Daoy (cell line): ENCODE measurements around the gene FAM98B. TPM values are rescaled to one million over a fixed set of nuclear protein-coding genes. Genes with fewer than 3 reads are reported as not detected.

Experiments used
- DNase-seq: peaks from one replicate; pipeline ENCODE4 v3.0.0-alpha.2; 2015; ENCODE audit warnings: low read depth
- total RNA-seq: library from RNA; depleted of rRNA; stranded (reverse); fragments of >200 nt; shearing (Covaris generic); gene quantifications from 2 replicates; pipeline ENCODE4 v1.2.3, GENCODE V29; 2014

Gene FAM98B
- total RNA-seq, 1 experiment from 2014 or later, result 7.1 TPM

DNA sequence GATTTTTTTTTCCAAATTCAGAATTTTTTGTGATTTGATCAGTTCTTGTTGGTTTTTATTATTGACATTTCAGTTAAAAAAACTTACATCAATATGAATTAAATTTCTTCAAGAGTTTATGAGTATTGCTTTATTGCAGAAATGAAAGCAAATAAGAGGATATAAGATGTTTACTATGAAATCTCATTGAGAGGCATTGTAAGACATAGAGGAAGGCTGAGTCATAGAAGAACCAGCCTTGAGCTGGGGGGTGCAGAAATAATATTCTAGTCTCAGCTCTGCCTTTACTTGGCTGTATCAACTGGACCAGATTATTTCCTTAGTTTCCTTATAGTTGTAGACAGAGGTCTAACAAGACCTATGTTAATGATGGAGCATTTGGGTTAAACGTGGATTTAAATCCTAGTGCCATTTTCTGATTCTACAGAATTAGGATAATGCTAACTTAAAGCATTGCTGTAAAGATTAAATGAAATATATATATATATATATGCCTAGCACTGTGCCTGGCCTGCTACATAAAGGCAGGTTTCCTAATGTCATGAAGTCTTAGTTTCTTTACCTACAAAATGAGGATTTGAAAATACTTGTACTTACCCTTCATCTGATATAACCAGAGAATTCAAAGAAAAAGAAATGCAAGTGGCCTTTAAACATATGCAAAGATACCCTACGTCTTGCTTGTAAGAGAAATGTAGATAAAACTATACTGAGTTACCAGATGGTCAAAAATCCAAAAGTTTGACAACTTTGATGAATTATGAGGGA, 7.3 kb downstream of the FAM98B start:
- DNase-seq, result no peak

DNA sequence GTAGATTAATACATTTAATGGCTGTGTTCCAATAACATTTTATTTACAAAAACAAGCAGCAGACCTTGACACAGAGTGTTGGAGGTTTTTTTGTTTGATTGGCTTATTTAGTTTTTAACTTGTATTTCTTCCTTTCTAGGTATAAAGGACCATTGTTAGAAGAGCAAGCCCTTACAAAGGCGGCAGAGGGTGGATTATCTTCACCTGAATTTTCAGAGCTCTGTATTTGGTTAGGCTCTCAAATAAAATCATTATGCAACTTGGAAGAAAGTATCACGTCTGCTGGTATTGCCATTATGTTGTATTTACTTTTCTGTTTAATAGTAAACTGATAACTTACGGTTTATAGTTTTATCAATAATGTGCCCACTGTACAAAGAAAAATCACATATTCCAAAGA, 10.0 kb downstream of the FAM98B start:
- no peak for DNase-seq

DNA sequence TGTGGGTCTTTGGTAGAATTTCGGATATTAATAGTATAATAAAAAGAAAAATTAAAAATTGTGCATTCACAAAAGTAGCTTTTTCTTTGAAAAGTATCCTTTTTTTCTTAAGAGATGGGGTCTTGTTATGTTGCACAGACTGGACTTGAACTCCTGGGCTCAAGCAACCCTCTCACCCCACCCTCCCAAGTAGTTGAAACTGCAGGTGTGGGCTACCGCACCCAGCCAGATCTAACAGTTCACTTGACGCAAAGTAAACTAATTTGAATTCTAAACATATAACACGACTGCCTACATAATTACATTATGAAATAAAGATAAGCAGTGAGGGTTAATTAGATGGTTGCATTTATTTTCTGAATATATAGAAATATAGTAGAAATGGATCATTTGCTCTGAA, 10.7 kb downstream of the FAM98B start:
- no peak for DNase-seq

DNA sequence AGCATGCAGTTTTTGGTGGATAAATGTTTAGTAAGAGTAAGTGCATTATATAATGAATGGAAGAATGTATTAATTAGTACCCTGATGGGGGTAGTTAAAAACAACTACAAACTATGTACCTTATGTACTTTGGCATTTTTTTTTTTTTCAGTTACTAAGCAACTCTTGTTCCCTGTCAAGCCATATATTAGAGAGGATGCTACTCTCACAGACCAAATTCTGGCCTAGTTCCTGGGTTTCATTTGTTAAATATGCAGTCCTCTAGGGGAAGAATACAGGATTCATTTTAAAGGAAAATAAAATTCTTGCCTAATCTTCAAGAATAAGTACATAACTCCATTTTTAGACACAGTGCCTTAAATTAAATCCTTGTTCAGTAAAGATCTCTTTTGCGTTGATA, 16.9 kb downstream of the FAM98B start:
- no peak for DNase-seq

DNA sequence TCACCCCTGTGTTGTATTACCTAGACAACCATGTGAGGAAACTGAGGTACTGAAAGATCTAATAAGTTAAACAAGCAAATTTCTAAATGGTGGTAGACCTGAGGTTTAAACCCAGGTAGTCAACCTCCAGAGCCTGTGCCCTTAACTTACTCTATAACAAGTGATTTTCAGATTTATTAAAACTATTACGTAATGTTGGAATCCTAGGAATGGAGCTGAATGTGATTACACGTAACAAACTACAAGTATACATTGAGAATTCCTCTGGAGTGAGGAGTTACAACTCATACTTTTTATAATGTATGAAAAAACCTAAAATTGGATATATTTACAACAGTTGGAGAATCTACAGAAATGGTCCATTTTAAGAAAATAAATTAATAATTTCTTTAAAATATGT, 18.0 kb downstream of the FAM98B start:
- no peak for DNase-seq

DNA sequence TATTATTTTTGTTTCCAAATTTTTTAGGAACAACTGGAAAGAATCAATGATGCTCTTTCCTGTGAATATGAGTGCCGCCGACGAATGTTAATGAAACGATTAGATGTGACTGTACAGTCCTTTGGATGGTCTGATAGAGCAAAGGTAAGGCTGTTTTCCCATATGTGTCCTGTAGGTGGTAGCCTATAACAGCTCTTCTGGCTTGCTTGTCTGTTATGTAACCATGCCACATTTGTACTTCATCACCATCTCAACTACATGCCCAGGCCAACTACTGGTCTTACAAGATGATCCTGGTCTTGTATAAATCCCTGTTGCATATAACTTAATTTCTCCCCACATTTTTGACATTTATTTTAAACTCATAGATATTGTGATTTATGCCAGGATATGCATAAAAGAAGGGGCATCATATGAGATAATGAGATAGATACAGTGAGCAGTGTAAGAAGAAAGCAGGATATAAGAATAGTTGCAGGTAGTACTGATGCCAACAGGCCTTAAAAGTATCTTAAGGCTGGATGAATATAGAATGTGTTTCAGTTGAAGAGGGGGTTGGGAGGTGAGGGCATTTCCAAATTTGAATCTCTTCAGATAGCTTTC, 20.3 kb downstream of the FAM98B start:
- DNase-seq, result peak; percentile 34

DNA sequence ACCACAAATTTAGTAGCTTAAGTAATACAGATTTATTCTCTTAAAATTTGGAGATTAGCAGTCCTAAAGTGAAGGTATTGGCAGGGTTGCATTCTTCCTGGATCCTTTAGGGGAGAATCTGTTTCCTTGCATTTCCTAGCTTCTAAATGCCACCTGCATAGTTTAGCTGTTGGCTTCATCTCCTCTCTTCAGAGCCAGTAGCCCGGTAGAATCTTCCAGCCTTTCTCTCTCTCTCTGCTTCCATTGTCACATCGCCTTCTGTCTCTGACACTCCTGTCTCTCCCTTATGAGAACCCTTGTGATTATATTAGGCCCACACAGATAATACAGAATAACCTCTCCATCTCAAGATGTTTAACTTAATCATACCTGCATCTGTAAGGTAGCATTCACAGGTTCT, 21.4 kb downstream of the FAM98B start:
- no peak for DNase-seq

DNA sequence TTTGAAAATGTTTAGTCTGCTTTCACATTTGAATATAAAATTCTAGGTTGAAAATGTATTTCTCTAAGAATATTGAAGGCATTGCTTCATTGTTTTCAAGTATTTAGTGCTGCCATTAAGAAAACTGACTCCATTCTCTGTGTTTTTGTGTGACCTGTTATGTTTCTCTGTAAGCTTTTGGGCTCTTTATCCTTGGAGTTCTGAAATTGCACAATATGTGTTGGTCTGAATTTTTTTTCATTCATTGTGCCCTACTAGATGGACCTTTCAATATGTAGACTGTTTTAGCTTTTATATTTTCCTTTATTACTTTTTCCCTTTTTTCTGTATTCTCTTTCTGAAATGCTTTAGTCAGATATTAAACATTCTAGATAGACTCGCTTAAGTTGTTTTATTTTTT, 22.2 kb downstream of the FAM98B start:
- DNase-seq, result no peak

DNA sequence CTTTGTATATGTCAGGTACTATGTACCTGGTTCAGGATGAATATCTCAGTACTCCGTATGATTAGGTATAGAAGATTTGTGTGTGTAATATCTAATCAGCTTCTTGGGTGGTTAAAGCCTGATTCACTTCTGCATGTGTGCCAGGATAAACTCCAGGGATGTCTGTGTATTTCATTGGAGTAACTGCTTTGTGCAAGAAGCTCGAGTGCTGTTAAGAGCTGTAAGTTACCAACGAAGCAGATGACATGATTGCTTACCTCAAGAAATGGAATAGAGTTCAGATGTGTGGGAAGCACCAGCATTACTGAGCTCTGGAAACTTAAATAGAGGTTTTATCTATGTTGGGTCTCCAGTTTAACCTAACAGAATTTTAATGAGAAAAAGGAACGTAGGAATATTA, 23.7 kb downstream of the FAM98B start:
- no peak for DNase-seq

DNA sequence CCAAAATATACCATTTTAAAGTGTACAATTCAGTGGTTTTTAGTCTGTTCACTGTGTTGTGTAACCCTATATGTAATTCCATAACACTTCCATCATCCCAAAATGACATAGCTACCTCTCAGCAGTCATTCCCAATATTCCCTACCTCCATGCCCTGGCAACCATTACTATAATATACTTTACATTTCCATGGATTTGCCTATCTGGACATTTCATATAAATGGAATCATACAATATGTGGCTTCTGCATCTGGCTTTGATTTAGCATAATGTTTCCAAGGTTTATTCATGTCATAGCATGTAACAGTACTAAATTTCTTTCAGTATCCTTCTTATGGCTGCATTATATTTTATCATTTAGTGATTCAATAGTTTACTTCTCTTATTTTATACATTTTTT, 25.3 kb downstream of the FAM98B start:
- DNase-seq, result no peak

DNA sequence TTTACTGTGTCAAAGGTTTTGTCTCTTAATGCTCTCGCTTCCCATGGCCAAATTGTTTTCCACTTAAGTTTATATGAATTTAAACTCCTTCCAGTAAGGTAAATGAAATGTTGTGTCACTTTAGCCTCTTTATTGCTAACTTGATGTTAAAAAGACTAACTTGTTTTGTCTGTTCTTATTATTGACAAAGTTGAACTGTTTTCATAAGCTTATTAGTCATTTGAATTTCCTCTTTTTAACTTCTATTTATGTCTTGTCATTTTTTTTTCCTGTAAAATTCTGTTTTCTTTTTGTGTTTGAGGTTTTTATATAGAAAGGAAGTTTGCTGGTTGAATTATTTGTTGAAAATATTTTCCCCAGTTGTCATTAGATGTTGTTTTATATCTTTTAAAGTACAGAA, 25.8 kb downstream of the FAM98B start:
- no peak for DNase-seq

DNA sequence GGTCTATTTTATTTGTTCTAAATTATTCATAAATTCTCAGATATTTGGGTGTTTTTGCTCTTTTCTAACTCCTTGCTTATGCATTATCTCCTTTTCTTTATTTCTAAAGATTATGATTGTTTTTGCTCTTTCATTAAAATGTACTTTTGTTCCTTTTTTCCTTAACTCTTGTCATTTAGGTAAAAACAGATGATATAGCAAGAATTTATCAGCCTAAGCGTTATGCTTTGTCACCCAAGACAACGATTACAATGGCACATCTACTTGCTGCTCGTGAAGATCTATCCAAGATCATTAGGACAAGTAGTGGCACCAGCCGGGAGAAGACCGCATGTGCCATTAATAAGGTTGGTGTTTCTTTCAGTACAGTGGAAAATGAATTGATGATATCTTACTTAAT, 27.2 kb downstream of the FAM98B start:
- no peak for DNase-seq

DNA sequence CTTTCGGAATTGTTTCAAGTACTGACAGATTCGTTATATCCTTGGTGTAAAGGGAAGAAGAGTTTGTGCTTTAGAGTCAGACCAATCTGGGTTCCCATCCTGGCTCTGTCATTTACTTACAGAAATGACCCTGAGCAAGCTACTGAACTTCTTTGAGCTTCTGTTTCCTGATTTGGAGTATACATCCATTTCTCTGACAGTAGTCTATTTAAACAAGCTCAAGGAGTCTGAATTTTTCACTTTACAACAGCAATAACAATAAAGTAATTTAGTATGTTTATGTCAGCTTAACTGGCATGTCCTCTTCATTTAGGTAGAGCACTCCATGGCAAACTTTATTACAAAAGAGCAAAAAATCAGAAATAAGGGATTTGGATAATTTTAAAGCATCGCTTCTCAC, 27.8 kb downstream of the FAM98B start:
- DNase-seq, result no peak

DNA sequence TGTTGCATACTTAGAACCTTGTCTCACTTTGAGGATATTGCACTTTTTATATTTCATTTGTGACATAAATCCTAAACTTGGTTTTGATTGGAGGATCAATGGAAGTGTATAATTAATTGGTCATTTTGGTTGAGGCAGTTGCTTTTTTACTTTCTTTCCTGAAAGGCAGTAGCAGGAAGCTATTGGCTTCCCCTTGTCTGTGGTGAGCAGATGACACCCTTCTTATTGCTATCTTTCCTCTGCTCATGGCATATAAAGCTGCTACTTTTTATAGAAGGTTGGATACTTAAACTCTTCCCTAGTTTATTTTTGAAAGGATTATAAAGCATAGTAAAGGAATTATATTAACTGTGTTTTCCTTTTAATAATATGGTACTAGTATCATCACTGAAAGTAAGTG, 28.6 kb downstream of the FAM98B start:
- DNase-seq, result no peak

DNA sequence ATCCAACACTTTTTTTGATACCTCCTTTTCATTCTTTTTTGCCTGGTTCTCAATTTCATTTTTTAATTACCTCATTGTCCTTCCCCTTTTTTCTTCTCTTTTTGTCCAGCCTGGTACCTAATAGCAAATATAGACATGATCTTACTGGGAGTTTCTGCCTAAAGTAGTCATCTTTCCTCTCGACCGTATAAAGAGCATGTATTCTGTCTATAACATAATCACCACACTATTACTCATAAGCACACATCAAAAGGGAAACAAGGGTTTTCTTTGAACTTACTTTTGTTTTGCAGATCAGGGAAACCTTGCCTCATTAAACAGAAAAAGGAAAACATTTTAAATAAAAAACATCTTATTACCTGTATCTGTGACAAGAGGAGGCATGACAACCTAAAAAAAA, 33.0 kb downstream of the FAM98B start:
- no peak for DNase-seq

DNA sequence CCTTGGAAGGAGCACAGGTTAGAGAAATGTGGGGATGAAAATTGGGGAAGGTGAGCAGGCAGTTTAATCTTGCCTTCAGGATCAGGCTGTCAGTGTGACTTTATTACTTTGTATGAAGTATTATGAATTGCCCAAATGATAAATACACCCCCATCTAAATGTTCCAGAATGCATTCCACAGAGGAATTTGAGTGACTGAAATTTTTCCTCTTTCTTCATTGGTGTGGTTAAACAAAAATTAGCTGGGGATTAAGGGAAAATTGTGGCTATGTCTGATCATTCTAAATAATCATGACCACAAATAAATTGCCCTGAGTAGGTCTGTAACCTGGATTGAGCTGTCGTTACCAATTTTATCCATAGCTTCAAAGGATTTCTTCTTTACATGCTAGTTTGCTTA, 33.5 kb downstream of the FAM98B start:
- DNase-seq, result no peak

DNA sequence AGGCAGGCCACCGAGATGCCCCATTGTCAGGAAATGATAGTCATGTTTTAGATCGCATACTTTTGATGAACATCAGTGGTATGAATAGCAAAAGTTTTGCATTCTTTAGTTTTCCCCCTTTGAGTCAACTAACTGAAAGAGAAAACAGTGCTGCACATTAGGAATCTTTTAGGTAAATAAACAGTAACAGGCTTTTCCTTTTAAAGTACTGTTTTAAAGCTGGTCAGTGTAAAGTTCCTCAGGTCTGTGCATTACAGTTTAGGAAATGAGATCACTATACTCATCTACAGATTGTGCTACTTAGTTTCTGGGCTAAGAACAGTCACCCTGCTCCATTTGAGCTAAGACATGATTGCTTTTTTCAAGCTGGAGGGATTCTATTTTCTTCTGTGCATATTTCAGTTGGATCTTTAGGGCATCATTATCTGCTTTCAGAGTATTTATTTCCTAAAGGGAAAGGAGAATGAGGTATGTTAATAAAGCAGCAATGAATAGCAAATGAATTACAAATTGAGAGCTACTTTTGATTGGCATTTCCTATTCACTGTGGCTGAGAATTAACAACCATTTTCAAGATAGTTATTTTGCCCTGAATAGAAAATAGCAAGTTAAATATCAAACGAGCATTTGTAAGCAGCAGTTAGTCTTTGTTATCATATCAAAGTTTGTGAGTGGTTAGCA, 36.5 kb downstream of the FAM98B start:
- no peak for DNase-seq

DNA sequence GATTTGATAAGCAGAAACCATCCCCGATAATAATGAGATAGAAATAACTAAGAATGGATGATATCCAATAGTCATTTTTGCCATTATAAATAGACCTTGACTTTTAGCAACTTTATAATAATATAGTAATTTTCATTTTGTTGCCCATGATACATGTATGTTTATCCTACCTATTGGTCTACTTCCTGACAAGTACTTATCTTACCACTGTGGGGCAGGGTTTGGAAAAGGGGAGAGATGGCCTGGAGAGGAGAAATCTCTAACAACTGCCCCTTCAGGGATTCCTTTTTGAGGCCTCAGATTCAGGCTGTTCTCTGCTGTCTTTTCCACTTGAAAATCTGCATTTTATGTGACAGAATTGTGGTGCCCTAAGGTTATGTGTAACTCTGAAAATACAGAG, 42.2 kb downstream of the FAM98B start:
- DNase-seq, result no peak

DNA sequence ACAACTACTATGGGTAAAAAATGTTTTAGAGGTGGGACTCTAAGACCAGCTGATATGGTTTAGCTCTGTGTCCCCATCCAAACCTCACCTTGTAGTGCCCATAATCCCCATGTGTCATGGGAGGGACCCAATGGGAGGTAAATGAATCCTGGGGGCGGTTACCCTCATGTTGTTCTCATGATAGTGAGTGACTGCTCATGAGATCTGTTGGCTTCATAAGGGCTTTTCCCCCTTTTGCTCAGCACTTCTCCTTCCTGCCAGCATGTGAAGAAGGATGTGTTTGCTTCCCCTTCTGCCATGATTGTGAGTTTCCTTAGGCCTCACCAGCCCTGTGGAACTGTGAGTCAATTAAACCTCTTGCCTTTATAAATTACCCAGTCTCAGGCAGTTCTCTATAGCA, 45.7 kb downstream of the FAM98B start:
- no peak for DNase-seq

DNA sequence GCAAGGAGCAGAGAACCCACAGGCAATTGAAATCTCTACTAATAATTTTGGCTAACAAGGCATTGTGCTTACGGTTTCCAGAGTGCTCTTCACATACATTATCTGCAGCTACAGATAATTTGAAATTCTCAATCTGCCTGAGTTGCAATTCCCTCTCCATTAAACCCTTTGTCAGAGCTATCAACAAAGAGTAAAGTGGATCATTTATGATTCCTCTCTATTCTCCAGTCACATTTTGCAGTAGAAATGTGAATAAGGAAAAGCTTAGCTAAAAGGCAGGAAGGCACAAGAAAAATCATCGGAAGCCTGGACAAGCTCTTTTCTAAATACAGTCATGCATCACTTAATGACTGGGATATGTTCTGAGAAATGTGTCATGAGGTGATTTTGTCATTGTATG, 49.6 kb downstream of the FAM98B start:
- DNase-seq, result no peak

DNA sequence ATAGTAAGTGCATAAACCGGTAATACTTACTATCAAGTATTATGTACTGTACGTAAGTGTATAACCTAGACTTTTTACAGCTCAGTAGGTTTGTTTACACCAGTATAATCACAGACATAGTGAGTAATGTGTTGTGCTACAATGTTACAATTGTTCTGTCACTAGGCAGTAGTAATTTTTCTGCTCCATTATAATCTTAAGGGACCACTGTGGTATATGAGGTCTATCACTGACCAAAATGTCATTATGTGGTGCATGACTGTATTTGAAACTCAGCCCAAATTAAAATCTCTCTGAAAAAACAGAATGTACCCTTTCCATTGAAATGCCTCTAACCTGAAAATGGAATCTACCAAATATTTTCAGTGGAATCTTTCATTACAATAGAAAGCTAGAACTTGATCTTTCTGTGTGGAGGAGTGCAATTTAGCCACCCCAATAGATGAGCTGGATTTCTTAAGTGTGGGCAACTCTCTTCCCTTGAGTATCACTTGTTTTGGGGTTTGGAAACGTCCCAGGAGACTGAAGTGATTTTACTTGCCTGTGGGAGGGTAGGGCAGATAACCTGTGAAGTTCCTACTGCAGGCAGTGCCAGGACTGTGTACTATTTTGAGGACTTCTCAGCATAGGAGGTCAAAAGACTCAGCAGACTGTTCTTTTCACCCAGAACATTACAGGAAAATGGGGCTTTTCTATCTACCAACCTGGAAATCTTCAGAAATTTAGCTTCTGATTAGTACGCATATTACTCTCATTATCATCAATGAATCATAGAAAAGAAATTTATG, 50.9 kb downstream of the FAM98B start:
- no peak for DNase-seq

DNA sequence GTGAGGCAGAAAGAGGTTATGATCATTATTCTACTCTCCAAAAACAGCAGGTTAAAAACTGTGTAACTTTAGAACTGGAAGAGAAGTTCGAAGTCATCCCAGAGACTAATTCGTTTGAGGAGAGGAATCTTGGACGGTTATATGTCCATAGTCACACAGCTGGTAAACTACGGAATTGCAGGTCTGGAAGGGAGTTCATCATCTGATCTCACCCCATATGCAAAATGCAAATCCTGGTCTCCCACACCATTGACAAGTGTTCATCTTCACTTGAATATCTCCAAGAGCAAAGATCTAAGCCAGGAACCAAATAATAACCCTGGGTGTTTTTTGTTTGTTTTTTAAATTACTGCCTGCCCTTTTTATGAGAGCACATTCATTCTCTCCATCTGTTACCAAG, 53.1 kb downstream of the FAM98B start:
- DNase-seq, result no peak

DNA sequence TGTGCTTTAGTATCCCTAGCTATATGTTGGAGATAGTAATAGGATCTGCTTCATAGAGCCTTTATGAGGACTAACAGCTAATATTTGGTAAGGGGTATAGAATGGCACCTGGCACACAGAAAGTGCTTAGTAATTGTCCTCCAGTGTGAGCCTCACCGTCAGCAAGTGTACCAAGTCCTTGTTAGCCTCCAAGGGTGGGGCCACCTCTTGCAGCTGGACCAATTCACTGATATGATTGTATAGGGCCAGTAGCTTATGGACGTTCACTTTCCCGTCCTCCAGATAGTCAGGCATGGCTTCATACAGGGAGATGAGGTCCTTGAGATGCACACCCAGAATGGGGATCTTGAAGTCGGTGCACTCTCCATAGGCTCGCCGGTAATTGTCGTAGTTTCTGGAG, 53.6 kb downstream of the FAM98B start:
- DNase-seq, result no peak
